ENCODE measurements around the gene WDPCP. TPM values are rescaled to one million over a fixed set of nuclear protein-coding genes. Genes with fewer than 3 reads are reported as not detected.

Gene WDPCP
- total and polyA plus RNA-seq, 10 of the 15 experiments (the other 5 are each of a cell fraction or from before 2014, with no cell fraction given) = 2.1 to 7.9 (median 4.6) TPM

DNA sequence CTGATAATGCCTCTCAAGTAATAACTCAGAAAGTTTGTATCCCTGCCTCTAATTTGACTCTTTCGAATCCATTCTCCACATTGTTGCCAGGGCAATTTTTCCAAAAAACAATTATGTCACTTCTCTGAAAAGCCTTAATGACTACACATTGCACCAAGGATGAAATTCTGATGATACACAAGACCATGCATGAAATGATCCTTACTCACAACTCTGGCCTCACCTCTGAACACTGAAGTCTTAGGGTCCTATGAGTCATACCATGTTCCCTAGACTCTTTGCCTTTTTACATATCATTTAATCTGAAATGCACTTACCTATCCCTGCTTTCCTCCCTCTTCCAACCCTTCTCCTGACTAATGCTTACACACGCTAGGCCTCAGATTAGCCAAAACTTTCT, 51.0 kb downstream of the WDPCP start (continued):
- TF ChIP-seq, protein P1, sequence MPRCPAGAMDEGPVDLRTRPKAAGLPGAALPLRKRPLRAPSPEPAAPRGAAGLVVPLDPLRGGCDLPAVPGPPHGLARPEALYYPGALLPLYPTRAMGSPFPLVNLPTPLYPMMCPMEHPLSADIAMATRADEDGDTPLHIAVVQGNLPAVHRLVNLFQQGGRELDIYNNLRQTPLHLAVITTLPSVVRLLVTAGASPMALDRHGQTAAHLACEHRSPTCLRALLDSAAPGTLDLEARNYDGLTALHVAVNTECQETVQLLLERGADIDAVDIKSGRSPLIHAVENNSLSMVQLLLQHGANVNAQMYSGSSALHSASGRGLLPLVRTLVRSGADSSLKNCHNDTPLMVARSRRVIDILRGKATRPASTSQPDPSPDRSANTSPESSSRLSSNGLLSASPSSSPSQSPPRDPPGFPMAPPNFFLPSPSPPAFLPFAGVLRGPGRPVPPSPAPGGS (IDR thresholded peaks at IDR 0.05; ENCODE audit: borderline replicate concordance, insufficient read depth, low read depth, low read length, poor library complexity, severe bottlenecking) = no peak
- TF ChIP-seq, protein P2, sequence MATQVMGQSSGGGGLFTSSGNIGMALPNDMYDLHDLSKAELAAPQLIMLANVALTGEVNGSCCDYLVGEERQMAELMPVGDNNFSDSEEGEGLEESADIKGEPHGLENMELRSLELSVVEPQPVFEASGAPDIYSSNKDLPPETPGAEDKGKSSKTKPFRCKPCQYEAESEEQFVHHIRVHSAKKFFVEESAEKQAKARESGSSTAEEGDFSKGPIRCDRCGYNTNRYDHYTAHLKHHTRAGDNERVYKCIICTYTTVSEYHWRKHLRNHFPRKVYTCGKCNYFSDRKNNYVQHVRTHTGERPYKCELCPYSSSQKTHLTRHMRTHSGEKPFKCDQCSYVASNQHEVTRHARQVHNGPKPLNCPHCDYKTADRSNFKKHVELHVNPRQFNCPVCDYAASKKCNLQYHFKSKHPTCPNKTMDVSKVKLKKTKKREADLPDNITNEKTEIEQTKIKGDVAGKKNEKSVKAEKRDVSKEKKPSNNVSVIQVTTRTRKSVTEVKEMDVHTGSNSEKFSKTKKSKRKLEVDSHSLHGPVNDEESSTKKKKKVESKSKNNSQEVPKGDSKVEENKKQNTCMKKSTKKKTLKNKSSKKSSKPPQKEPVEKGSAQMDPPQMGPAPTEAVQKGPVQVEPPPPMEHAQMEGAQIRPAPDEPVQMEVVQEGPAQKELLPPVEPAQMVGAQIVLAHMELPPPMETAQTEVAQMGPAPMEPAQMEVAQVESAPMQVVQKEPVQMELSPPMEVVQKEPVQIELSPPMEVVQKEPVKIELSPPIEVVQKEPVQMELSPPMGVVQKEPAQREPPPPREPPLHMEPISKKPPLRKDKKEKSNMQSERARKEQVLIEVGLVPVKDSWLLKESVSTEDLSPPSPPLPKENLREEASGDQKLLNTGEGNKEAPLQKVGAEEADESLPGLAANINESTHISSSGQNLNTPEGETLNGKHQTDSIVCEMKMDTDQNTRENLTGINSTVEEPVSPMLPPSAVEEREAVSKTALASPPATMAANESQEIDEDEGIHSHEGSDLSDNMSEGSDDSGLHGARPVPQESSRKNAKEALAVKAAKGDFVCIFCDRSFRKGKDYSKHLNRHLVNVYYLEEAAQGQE (IDR thresholded peaks at IDR 0.05; ENCODE audit: low read depth, low read length) = no peak
- TF ChIP-seq TAF1 (IDR thresholded peaks at IDR 0.05; ENCODE audit: borderline replicate concordance, low read depth, low read length) (no peak), FOXK2 (IDR thresholded peaks at IDR 0.05) (no peak), DPF2 (IDR thresholded peaks at IDR 0.05) (no peak), ZNF217 (IDR thresholded peaks at IDR 0.05) (no peak), NFXL1 (IDR thresholded peaks at IDR 0.05; ENCODE audit: borderline replicate concordance) (no peak), RBBP5 (conservative IDR thresholded peaks at IDR 0.05) (no peak), CHD2 (IDR thresholded peaks at IDR 0.05; ENCODE audit: borderline replicate concordance, low read depth, low read length) (no peak)
